Islet of Langerhans (tissue), 1 donor: ENCODE data around the gene MAP3K21.
A peak's percentile ranks its signal among the peaks of the same experiment; 100 is the strongest.

Source experiments
- FAIRE-seq: peaks from one replicate; lab custom pipeline; 2011; peaks lifted over from hg19 to GRCh38; lab: Jason Lieb, UNC

The MAP3K21 gene

GRCh38 chr1:233327651-233328141 is at the start of gene MAP3K21:
Gene MAP3K21, plus strand, starts transcription at chr1:233327724. Its CDS starts 305 bp downstream, at chr1:233328029.
- FAIRE-seq: no peak

GRCh38 chr1:233278631-233279030 is 48.9 kb upstream of the MAP3K21 start:
- no peak for FAIRE-seq

GRCh38 chr1:233279971-233280370 is 47.6 kb upstream of the MAP3K21 start:
- no peak for FAIRE-seq

GRCh38 chr1:233281711-233282581 is 45.6 kb upstream of the MAP3K21 start:
- no peak for FAIRE-seq

GRCh38 chr1:233282582-233282886 is 45.0 kb upstream of the MAP3K21 start:
- no peak for FAIRE-seq

- no peak for FAIRE-seq
Measured at GRCh38 chr1:233289676-233290075, 37.8 kb upstream of the MAP3K21 start.

- FAIRE-seq: no peak
Measured at GRCh38 chr1:233290396-233291034, 37.0 kb upstream of the MAP3K21 start.

- FAIRE-seq: no peak
Measured at GRCh38 chr1:233293556-233294446, 33.7 kb upstream of the MAP3K21 start.

- FAIRE-seq: no peak
Measured at GRCh38 chr1:233294913-233295236, 32.6 kb upstream of the MAP3K21 start.

GRCh38 chr1:233295237-233295974 is 32.1 kb upstream of the MAP3K21 start, which contains the start of gene PCNX2:
Gene PCNX2, minus strand, starts transcription at chr1:233295725. Its CDS starts 247 bp downstream, at chr1:233295478.
- FAIRE-seq: peak; percentile 33

GRCh38 chr1:233295975-233296322 is 31.6 kb upstream of the MAP3K21 start:
- FAIRE-seq: no peak

- FAIRE-seq: no peak
Measured at GRCh38 chr1:233299450-233299849, 28.1 kb upstream of the MAP3K21 start.

GRCh38 chr1:233300326-233300725 is 27.2 kb upstream of the MAP3K21 start:
- no peak for FAIRE-seq

- peak; percentile 99 for FAIRE-seq
Measured at GRCh38 chr1:233304489-233305102, 22.9 kb upstream of the MAP3K21 start.

GRCh38 chr1:233313434-233314155 is 13.9 kb upstream of the MAP3K21 start:
- no peak for FAIRE-seq

GRCh38 chr1:233315718-233316301 is 11.7 kb upstream of the MAP3K21 start:
- no peak for FAIRE-seq

GRCh38 chr1:233316473-233316872 is 11.1 kb upstream of the MAP3K21 start:
- no peak for FAIRE-seq

- no peak for FAIRE-seq
Measured at GRCh38 chr1:233319272-233319671, 8.3 kb upstream of the MAP3K21 start.

- FAIRE-seq: no peak
Measured at GRCh38 chr1:233320023-233320422, 7.5 kb upstream of the MAP3K21 start.

- no peak for FAIRE-seq
Measured at GRCh38 chr1:233323718-233324117, 3.8 kb upstream of the MAP3K21 start.
